Breast epithelium (tissue), 3 donors: Measurements from ENCODE around the gene MOB3A.

Experiments
- POLR2A ChIP-seq: fragments of 450-650 bp; IDR thresholded peaks from one replicate; pipeline ENCODE4 v1.6.1; 2016; ENCODE audit warnings: antibody characterized with exemption, mild to moderate bottlenecking, moderate library complexity
- POLR2AphosphoS5 ChIP-seq, 3 donors: sonication (generic); formaldehyde crosslinking; IDR thresholded peaks; one replicate each; pipeline ENCODE4 v1.6.1; 2017; ENCODE audit warnings: antibody characterized with exemption in 3 of 3
- TF ChIP-seq, protein P1 (sequence below), 3 donors: fragments of 450-650 bp; IDR thresholded peaks; one replicate each; pipeline ENCODE4 v1.5.1; 2016 to 2017; ENCODE audit warnings: antibody characterized with exemption in 3 of 3, mild to moderate bottlenecking in 3 of 3, moderate library complexity in 3 of 3

DNA sequence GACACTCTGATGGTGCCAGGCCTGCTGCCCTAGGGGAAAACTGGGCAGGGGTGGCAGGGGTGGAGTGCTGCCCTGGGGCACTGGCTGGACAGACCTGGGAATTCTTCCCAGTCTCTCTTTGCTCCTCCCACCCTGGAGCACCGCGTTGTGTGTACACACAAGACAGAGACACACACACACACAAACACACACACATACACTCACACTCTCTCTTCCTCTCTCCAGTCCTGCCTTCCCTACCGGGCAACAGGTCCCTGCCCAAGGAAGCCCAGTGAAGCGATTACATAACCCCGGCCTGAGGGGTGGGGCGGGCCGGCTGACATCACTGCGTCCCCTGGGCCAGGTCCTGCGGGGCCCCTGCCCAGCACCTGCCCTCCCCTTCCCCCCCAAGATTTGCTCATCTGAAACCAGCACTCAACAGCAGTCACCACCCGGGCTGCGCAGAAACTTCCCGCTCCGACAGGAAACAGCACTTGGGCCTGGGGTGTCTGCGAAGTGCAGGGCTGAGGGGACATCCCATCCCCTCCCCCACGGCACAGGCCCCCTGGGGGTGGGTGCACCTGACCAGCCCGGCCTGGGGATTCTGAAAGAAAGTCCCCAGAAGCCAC, 46.3 kb downstream of the MOB3A start:
- peak; percentile 74 for TF ChIP-seq POLR2A
- TF ChIP-seq, protein P1, sequence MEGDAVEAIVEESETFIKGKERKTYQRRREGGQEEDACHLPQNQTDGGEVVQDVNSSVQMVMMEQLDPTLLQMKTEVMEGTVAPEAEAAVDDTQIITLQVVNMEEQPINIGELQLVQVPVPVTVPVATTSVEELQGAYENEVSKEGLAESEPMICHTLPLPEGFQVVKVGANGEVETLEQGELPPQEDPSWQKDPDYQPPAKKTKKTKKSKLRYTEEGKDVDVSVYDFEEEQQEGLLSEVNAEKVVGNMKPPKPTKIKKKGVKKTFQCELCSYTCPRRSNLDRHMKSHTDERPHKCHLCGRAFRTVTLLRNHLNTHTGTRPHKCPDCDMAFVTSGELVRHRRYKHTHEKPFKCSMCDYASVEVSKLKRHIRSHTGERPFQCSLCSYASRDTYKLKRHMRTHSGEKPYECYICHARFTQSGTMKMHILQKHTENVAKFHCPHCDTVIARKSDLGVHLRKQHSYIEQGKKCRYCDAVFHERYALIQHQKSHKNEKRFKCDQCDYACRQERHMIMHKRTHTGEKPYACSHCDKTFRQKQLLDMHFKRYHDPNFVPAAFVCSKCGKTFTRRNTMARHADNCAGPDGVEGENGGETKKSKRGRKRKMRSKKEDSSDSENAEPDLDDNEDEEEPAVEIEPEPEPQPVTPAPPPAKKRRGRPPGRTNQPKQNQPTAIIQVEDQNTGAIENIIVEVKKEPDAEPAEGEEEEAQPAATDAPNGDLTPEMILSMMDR (IDR thresholded peaks at IDR 0.05): peak in 1 of 3 donors; percentile 18
- TF ChIP-seq POLR2AphosphoS5 (IDR thresholded peaks at IDR 0.05): peak in 2 of 3 donors; percentile 80 to 89
